AG04449 (cell line): Measurements from ENCODE around the gene EVA1C.

Experiments used
- CTCF ChIA-PET: fragments of 350-600 bp; formaldehyde crosslinking; extraction: SDS; loops from one replicate; lab custom pipeline; 2021; ENCODE audit warnings: antibody characterized with exemption; lab: Yijun Ruan, JAX
- POLR2A ChIA-PET: fragments of 400-600, 350-600 bp; formaldehyde crosslinking; extraction: SDS; loops from one replicate; lab custom pipeline; 2020; ENCODE audit warnings: antibody characterized with exemption, inconsistent platforms; lab: Yijun Ruan, JAX
- DNase-seq: peaks from one replicate; pipeline ENCODE4 v3.0.0-alpha.2; 2010; ENCODE audit warnings: low read depth, low spot score
- H3K4me3 ChIP-seq: 2 replicates; pipeline ENCODE4 v1.5.1; 2011; ENCODE audit warnings: low read depth, mild to moderate bottlenecking, control low read depth, low read length
- TF ChIP-seq, protein P1 (sequence below): IDR thresholded peaks from one replicate; pipeline ENCODE4 v1.5.1; 2011; ENCODE audit warnings: mild to moderate bottlenecking, moderate library complexity, low read length, control low read depth, inconsistent platforms; ENCODE audit not compliant: insufficient read depth; ENCODE audit errors: missing control alignments

EVA1C gene

DNA sequence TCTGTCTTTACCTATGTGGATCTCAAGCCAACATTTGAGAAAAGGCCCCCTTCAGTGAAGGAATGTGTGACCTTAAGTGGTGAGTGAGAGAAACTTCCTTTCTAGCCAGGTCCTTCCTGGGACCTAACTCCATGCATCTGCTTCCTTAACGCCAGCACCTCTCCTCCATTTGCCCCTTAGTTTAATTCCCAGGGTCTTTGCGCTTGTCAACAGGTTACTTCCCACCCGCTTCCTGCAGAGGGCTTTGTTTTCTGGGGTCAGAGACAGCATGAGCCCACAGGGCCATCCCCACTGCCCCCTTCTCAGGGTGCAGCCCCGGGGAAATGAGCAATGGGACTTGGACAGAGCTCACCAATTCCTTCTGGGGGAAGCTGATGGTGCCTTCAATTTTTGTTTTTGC is 54.8 kb downstream of the EVA1C start:
- TF ChIP-seq, protein P1, sequence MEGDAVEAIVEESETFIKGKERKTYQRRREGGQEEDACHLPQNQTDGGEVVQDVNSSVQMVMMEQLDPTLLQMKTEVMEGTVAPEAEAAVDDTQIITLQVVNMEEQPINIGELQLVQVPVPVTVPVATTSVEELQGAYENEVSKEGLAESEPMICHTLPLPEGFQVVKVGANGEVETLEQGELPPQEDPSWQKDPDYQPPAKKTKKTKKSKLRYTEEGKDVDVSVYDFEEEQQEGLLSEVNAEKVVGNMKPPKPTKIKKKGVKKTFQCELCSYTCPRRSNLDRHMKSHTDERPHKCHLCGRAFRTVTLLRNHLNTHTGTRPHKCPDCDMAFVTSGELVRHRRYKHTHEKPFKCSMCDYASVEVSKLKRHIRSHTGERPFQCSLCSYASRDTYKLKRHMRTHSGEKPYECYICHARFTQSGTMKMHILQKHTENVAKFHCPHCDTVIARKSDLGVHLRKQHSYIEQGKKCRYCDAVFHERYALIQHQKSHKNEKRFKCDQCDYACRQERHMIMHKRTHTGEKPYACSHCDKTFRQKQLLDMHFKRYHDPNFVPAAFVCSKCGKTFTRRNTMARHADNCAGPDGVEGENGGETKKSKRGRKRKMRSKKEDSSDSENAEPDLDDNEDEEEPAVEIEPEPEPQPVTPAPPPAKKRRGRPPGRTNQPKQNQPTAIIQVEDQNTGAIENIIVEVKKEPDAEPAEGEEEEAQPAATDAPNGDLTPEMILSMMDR, result no peak
- H3K4me3 ChIP-seq, result no peak overlapping the region
- DNase-seq, result no peak
- CTCF ChIA-PET, result no interaction called here
- POLR2A ChIA-PET, result no interaction called here

DNA sequence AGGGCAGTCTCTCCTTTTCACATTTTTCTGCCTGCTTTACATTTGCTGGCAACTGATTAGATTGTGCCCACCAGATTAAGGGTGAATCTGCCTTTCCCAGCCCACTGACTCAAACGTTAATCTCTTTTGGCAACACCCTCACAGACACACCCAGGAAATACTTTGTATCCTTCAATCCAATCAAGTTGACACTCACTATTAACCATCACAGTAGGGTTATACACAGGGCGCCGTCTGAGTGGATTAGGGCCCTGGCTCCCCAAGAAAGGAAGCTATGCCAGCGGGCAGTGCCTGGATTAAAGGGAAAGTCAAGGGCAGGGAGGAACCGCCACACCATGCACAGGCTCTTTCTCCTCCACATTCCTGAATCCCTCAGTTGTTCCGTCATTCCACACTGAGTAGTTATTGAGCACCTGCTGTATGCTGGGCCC is 56.2 kb downstream of the EVA1C start:
- TF ChIP-seq, protein P1, result no peak
- no peak for DNase-seq
- CTCF ChIA-PET, result no interaction called here

DNA sequence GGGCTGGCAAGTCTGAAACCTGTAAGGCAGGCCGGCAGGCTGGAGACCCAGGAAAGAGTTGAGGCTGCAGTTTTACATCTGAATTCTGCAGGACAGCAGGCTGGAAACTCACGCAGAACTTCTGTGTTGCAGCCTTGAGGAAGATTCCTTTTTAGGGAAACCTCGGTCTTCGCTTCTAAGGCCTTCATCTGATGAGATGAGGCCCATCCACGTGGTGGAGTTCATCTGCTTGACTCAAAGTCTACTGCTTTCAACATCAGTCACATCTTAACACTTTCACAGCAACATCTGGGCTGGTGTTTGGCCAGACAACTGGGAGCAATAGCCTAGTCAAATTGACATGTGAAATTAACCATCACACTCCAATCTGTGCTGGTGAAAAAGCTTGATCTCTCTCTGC is 57.1 kb downstream of the EVA1C start:
- POLR2A ChIA-PET, result no interaction called here
- TF ChIP-seq, protein P1, result no peak
- CTCF ChIA-PET, result interaction anchor here (0.9 kb wide), 1 partner anchor 23 kb away, joined by 3 read pairs; no protein-coding TSS in a partner anchor
- no peak overlapping the region for H3K4me3 ChIP-seq
- no peak for DNase-seq

More for the DNA sequence above, 56.2 kb downstream of the EVA1C start:
- POLR2A ChIA-PET, result no interaction called here
- H3K4me3 ChIP-seq, result no peak overlapping the region

DNA sequence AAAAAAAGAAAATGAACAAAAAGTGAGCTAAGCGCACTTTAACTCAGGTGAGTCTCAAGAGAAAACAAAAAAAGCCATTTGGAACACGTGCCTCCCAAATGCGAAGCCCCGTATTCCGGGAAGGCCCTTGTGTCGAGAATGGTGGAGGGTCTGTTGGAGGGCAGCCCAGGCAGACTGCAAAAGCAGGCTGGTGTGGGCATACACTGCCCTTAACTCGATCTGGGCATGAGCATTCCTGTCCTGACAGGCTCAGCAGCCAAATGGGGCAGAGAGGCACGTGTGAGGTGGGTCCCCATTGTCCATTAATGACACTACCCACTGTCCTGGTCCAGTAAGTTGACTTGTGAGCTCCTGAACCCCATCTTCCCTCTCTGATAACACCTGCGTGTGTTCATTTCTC is 57.7 kb downstream of the EVA1C start:
- H3K4me3 ChIP-seq, result no peak overlapping the region
- ChIA-PET POLR2A (no interaction called here), CTCF (interaction anchor here (0.9 kb wide), 1 partner anchor 24 kb away, joined by 3 read pairs; no protein-coding TSS in a partner anchor)
- TF ChIP-seq, protein P1, result no peak
- no peak for DNase-seq

DNA sequence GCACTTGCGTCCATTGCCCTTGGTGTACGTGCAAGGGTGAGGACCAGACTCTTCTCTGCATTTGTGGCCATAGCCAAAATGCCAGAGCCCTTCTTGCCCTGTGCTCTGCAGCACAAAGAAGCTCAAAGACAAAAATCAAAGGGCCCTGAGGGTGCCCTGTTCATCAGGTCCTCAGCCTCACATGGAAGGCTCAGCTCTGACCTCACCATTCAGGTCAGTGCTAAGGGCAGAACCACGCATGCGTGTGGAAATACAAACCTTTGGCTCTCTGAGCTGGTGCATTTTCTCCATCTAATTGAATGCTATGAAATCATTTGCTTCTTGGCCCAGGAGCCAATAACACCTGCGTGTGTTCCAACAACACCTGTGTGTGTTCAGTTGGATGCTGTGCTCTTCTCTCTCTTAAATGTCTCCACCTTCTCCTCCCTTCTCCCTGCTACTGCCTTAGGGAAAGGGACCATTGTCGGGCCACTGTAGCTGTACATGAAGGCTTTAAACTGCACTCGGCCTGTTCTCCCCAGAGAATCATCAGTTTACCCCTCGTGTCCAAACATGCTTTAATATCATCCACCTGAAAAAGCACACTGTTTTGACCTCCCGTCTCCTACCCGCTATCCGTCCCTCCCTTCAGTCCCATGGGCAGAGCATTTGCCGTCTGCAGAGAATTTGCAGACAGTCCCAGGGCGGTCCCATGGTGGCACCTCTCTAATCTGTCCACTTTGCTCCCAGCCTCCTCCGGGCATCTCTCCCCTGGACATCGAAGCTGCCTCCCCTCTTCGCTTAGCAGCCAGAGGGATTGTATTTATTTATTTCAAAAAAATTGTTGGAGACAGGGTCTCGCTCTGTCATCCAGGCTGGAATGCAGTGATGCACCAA is 60.6 kb downstream of the EVA1C start:
- ChIA-PET POLR2A (no interaction called here), CTCF (interaction anchor here (1.3 to 1.5 kb wide), 2 partner anchors 69 to 96 kb away, joined by 3 to 4 read pairs; no protein-coding TSS in a partner anchor)
- DNase-seq, result no peak
- TF ChIP-seq, protein P1, result no peak
- no peak overlapping the region for H3K4me3 ChIP-seq
